Osteoblast (primary cell): Measurements from ENCODE around the gene DPP4. TPM values are rescaled to one million over a fixed set of nuclear protein-coding genes. Genes with fewer than 3 reads are reported as not detected.
"Not testable (repeated sequence)": the region's sequence is repeated elsewhere in the genome, so short reads cannot be mapped to it uniquely, and the experiment has no call there.

Experiments
- DNase-seq: peaks from one replicate; pipeline ENCODE4 v3.0.0; 2011; ENCODE audit warnings: low spot score, mixed read lengths; ENCODE audit not compliant: insufficient read length; ENCODE audit errors: missing footprints
- H2AFZ ChIP-seq: 2 replicates; pipeline ENCODE4 v1.6.0; 2011; ENCODE audit warnings: mild to moderate bottlenecking, low read length
- H3K27ac ChIP-seq: 2 replicates; pipeline ENCODE4 v1.5.1; 2011; ENCODE audit warnings: mild to moderate bottlenecking, low read depth, low read length, moderate library complexity
- H3K27me3 ChIP-seq: 2 replicates; pipeline ENCODE4 v1.6.0; 2012; ENCODE audit warnings: mild to moderate bottlenecking, control low read depth, inconsistent platforms, low read length, moderate library complexity; ENCODE audit not compliant: insufficient read depth
- H3K36me3 ChIP-seq: 2 replicates; pipeline ENCODE4 v1.5.1; 2011; ENCODE audit warnings: mild to moderate bottlenecking, low read length, control low read depth, moderate library complexity; ENCODE audit not compliant: insufficient read depth
- H3K4me1 ChIP-seq: 2 replicates; pipeline ENCODE4 v1.5.1; 2011; ENCODE audit warnings: mild to moderate bottlenecking, low read length, control low read depth, moderate library complexity; ENCODE audit not compliant: insufficient read depth
- H3K4me2 ChIP-seq: 2 replicates; pipeline ENCODE4 v1.6.0; 2011; ENCODE audit warnings: mild to moderate bottlenecking, low read length; ENCODE audit not compliant: insufficient read depth
- H3K4me3 ChIP-seq: fragments of 200-600 bp; sonication (generic); 3 replicates; pipeline ENCODE4 v1.5.1; 2012; ENCODE audit warnings: mild to moderate bottlenecking, low read length, inconsistent platforms; ENCODE audit not compliant: insufficient read depth
- H3K79me2 ChIP-seq: 2 replicates; pipeline ENCODE4 v1.6.0; 2012; ENCODE audit warnings: mild to moderate bottlenecking, low read length, control low read depth, inconsistent platforms; ENCODE audit not compliant: insufficient read depth
- H3K9me3 ChIP-seq: 2 replicates; pipeline ENCODE4 v1.5.1; 2011; ENCODE audit warnings: low read depth, low read length, control low read depth
- H4K20me1 ChIP-seq: 2 replicates; pipeline ENCODE4 v1.6.0; 2012; ENCODE audit warnings: mild to moderate bottlenecking, low read length, control low read depth; ENCODE audit not compliant: insufficient read depth
- CTCF ChIP-seq: IDR thresholded peaks from 2 replicates; pipeline ENCODE4 v1.5.1; 2011; ENCODE audit warnings: mild to moderate bottlenecking, low read depth, low read length, moderate library complexity; ENCODE audit errors: extremely low read depth
- total RNA-seq: library from RNA; depleted of rRNA; stranded (reverse); fragments of >200 nt; gene quantifications from 2 replicates; pipeline ENCODE4 v1.2.3, GENCODE V29; 2012

Gene DPP4
- total RNA-seq, 1 donor: 192 TPM

- Histone ChIP-seq H3K4me1 (no peaks in the 10 kb centered on the region), H3K9me3 (no peaks in the 10 kb centered on the region), H3K27ac (no peak overlapping the region), H4K20me1 (no peaks in the 10 kb centered on the region), H3K4me2 (no peak overlapping the region), H3K36me3 (no peaks in the 10 kb centered on the region), H3K79me2 (no peaks in the 10 kb centered on the region), H3K27me3 (no peaks in the 10 kb centered on the region), H2AFZ (no peak overlapping the region), H3K4me3 (no peak overlapping the region)
- no peak for TF ChIP-seq CTCF
- DNase-seq: no peak
Measured at GRCh38 chr2:161961061-161961460, 113.0 kb downstream of the DPP4 start.

- H3K27me3 ChIP-seq: no peaks in the 10 kb centered on the region
- no peak overlapping the region for H3K4me3 ChIP-seq
- H3K27ac ChIP-seq: no peak overlapping the region
- no peaks in the 10 kb centered on the region for H3K36me3 ChIP-seq
- no peak for DNase-seq
- no peaks in the 10 kb centered on the region for H3K79me2 ChIP-seq
- no peak overlapping the region for H2AFZ ChIP-seq
- no peaks in the 10 kb centered on the region for H4K20me1 ChIP-seq
- TF ChIP-seq CTCF: no peak
- H3K9me3 ChIP-seq: no peaks in the 10 kb centered on the region
- no peaks in the 10 kb centered on the region for H3K4me1 ChIP-seq
- no peak overlapping the region for H3K4me2 ChIP-seq
Measured at GRCh38 chr2:161956738-161957137, 117.3 kb downstream of the DPP4 start.

DNA sequence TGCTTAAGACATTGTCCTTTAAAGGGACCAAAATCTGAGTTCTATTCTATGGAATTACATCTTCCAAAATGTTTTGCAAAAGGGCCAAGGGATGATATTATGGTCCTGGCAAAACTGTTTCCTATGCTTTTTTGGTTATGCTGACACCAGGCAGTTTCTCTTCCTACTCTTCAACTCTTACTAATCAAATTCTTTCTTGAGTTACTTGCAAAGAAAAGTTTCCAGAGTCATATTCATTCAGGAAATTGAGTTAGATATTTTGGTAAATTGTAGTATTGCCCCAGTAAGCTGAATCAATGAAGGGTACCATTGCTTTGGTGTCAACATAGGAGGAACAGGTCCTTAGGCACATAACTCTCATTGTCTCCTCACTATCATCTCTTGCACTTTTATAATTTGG lies 118.8 kb downstream of the DPP4 start:
- no peak overlapping the region for H3K27ac ChIP-seq

DNA sequence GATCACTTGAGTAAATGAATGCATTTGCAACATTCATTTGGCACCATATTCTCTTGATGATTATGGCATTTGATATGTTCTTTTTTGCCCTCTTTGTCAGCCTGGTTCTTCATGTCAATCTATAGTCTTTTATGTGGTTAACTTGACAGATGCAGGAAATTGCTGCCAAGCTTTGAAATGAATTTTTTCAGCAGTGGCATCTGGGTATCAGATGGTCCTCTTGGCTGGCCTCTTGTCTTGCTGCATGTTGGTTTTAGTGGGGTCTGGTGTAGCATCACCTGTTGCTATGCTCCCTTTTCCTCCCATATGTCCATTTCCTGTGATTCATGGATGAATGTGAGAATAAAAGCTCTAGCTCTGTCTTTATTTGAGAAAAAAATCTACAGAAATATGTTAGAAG lies 119.9 kb downstream of the DPP4 start:
- Histone ChIP-seq H4K20me1 (no peaks in the 10 kb centered on the region), H3K9me3 (no peaks in the 10 kb centered on the region), H3K79me2 (no peaks in the 10 kb centered on the region), H3K27ac (no peak overlapping the region), H3K27me3 (no peaks in the 10 kb centered on the region), H3K4me3 (no peak overlapping the region), H3K36me3 (no peaks in the 10 kb centered on the region), H2AFZ (no peak overlapping the region), H3K4me1 (no peaks in the 10 kb centered on the region), H3K4me2 (no peak overlapping the region)
- TF ChIP-seq CTCF: no peak
- no peak for DNase-seq

More for the DNA sequence above, 118.8 kb downstream of the DPP4 start:
- Histone ChIP-seq H3K9me3 (no peaks in the 10 kb centered on the region), H3K36me3 (no peaks in the 10 kb centered on the region), H3K79me2 (no peaks in the 10 kb centered on the region), H2AFZ (no peak overlapping the region), H3K4me2 (no peak overlapping the region), H3K4me3 (no peak overlapping the region), H4K20me1 (no peaks in the 10 kb centered on the region), H3K27me3 (no peaks in the 10 kb centered on the region), H3K4me1 (no peaks in the 10 kb centered on the region)
- DNase-seq: no peak
- no peak for TF ChIP-seq CTCF

GRCh38 chr2:161953367-161953766 lies 120.6 kb downstream of the DPP4 start:
- not testable (repeated sequence) for H3K4me1 ChIP-seq, DNase-seq, H3K27me3 ChIP-seq, H3K36me3 ChIP-seq, H3K27ac ChIP-seq, H3K4me3 ChIP-seq, H2AFZ ChIP-seq, H3K9me3 ChIP-seq, H3K4me2 ChIP-seq, H3K79me2 ChIP-seq, H4K20me1 ChIP-seq
